ENCODE data around the gene FGB. TPM values are rescaled to one million over a fixed set of nuclear protein-coding genes. Genes with fewer than 3 reads are reported as not detected.

Gene FGB
- not detected for polyA plus RNA-seq (2013)

GRCh38 chr4:154562697-154563254, at the start of gene FGB:
FGB (plus strand) TSS chr4:154563011; CDS start chr4:154563019, 8 bp downstream.
- no peak for DNase-seq
- Histone ChIP-seq H3K36me3 (ENCODE audit: control insufficient read depth in 4 of 4, insufficient read depth in 4 of 4, low read length in 3 of 4) (no peaks in the 10 kb centered on the region), H3K4me1 (ENCODE audit: control extremely low read depth in 1 of 4, control insufficient read depth in 4 of 4, insufficient read depth in 4 of 4, low read length in 3 of 4) (no peaks in the 10 kb centered on the region), H3K27me3 (replicated peaks in 2 of 5; ENCODE audit: control insufficient read depth in 4 of 5, insufficient read depth in 5 of 5, low read length in 4 of 5) (peaks cover 0 to 3% (median 0%) of the 10 kb centered on the region in 5 experiments), H3K4me3 (ENCODE audit: control insufficient read depth in 1 of 7, extremely low read depth in 1 of 7, insufficient read depth in 4 of 7, low read depth in 2 of 7, low read length in 6 of 7) (no peak within 1 kb of the TSS), H3K9me3 (ENCODE audit: control extremely low read depth in 1 of 5, control insufficient read depth in 4 of 5, insufficient read depth in 2 of 5, low read depth in 1 of 5, low read length in 4 of 5) (no peaks in the 10 kb centered on the region), H3K27ac (ENCODE audit: insufficient read depth in 1 of 2, low read depth in 1 of 2, low read length in 2 of 2, poor library complexity in 1 of 2, severe bottlenecking in 2 of 2) (no peak within 1 kb of the TSS)
- POLR2A ChIA-PET, result no interaction called here
- no CpG with 5 or more reads among the region's 2 CpGs for whole genome bisulfite sequencing (ENCODE audit: insufficient coverage)
- CTCF ChIA-PET, result interaction anchor here (1.0 to 17.7 kb wide), 3 partner anchors 15 to 60 kb away, joined by 4 to 495 read pairs (median 5); partner anchors contain the start of gene FGG

DNA sequence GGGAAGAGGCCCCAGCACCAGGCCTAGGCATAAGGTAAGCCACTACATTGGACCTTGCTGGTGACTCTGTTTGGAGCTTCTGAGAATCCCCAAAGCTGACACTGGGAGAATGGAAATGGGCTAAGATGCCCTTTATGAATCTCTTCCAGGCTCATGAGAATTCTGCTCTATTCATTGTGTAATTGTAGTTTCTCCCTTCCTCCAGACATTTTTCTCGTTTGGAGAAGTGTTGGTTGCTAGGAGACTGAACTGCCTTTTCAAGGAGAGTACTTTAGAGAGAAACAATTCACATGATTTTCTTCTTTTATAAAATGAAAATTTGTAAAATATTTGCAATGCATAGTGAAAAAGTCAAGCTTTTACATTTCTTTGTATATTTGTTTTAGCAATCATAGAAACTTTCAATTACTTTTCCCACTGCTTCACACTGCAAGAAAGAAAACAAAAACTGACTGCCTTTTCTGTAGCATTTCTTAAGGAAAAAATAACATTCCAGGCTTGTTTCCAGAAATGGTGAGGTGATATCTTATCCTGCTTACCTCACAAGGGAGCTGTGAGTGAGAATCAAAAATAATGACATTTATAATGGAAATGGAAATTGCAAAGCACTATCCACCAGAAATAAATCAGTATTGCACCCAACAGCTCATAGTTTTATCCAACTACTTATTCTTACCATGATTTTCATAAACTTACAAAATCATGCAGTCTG, 46.3 kb upstream of the FGB start:
- H3K36me3 ChIP-seq (ENCODE audit: control insufficient read depth in 4 of 4, insufficient read depth in 4 of 4, low read length in 3 of 4), result no peaks in the 10 kb centered on the region
- H3K4me1 ChIP-seq (ENCODE audit: control extremely low read depth in 1 of 4, control insufficient read depth in 4 of 4, insufficient read depth in 4 of 4, low read length in 3 of 4), result no peaks in the 10 kb centered on the region
- peaks cover 0 to 6% (median 3%) of the 10 kb centered on the region in 5 experiments for H3K9me3 ChIP-seq (ENCODE audit: control extremely low read depth in 1 of 5, control insufficient read depth in 4 of 5, insufficient read depth in 2 of 5, low read depth in 1 of 5, low read length in 4 of 5)
- H3K27me3 ChIP-seq (replicated peaks in 2 of 5; ENCODE audit: control insufficient read depth in 4 of 5, insufficient read depth in 5 of 5, low read length in 4 of 5), result peaks cover 0 to 9% (median 2%) of the 10 kb centered on the region in 5 experiments
- no peak for DNase-seq
- H3K27ac ChIP-seq (ENCODE audit: insufficient read depth in 1 of 2, low read depth in 1 of 2, low read length in 2 of 2, poor library complexity in 1 of 2, severe bottlenecking in 2 of 2), result no peak overlapping the region
- ChIA-PET CTCF (interaction anchor here (0.6 to 1.5 kb wide), 3 partner anchors 10 to 54 kb away, joined by 3 to 5 read pairs (median 3); no protein-coding TSS in a partner anchor), POLR2A (no interaction called here)
- no peak overlapping the region for H3K4me3 ChIP-seq (ENCODE audit: control insufficient read depth in 1 of 7, extremely low read depth in 1 of 7, insufficient read depth in 4 of 7, low read depth in 2 of 7, low read length in 6 of 7)
- no CpG with 5 or more reads among the region's 1 CpG for WGBS (ENCODE audit: insufficient coverage)

DNA sequence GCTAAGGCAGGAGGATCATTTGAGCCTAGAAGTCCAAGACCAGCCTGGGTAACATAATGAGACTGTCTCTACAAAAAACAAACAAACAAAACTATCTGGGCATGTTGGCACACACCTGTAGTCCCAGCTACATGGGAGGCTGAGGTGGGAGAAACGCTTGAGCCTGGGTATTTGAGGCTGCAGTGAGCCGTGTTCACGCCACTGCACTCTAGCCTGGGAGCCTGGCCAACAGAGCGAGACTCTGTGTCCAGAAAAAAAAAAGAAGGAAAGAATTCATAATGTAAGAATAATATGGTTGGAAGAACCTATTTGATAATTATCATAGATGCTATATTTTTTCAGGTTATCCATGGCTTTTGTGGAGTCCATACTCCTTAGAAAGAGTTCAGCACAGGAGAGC, 45.2 kb upstream of the FGB start:
- Histone ChIP-seq H3K27me3 (replicated peaks in 2 of 5; ENCODE audit: control insufficient read depth in 4 of 5, insufficient read depth in 5 of 5, low read length in 4 of 5) (peaks cover 0 to 9% (median 2%) of the 10 kb centered on the region in 5 experiments), H3K27ac (ENCODE audit: insufficient read depth in 1 of 2, low read depth in 1 of 2, low read length in 2 of 2, poor library complexity in 1 of 2, severe bottlenecking in 2 of 2) (no peak overlapping the region), H3K9me3 (ENCODE audit: control extremely low read depth in 1 of 5, control insufficient read depth in 4 of 5, insufficient read depth in 2 of 5, low read depth in 1 of 5, low read length in 4 of 5) (peaks cover 0 to 6% (median 3%) of the 10 kb centered on the region in 5 experiments), H3K36me3 (ENCODE audit: control insufficient read depth in 4 of 4, insufficient read depth in 4 of 4, low read length in 3 of 4) (no peaks in the 10 kb centered on the region), H3K4me3 (ENCODE audit: control insufficient read depth in 1 of 7, extremely low read depth in 1 of 7, insufficient read depth in 4 of 7, low read depth in 2 of 7, low read length in 6 of 7) (no peak overlapping the region), H3K4me1 (ENCODE audit: control extremely low read depth in 1 of 4, control insufficient read depth in 4 of 4, insufficient read depth in 4 of 4, low read length in 3 of 4) (no peaks in the 10 kb centered on the region)
- no CpG with 5 or more reads among the region's 4 CpGs for WGBS (ENCODE audit: insufficient coverage)
- ChIA-PET POLR2A (no interaction called here), CTCF (interaction anchor here (1.5 kb wide), 1 partner anchor 11 kb away, joined by 4 read pairs; no protein-coding TSS in a partner anchor)
- no peak for DNase-seq

GRCh38 chr4:154519214-154519613, 43.6 kb upstream of the FGB start:
- peaks cover 0 to 9% (median 2%) of the 10 kb centered on the region in 5 experiments for H3K27me3 ChIP-seq (replicated peaks in 2 of 5; ENCODE audit: control insufficient read depth in 4 of 5, insufficient read depth in 5 of 5, low read length in 4 of 5)
- ChIA-PET CTCF (no interaction called here), POLR2A (no interaction called here)
- 100% methylated on average over 3 of the region's 4 CpGs for WGBS (ENCODE audit: insufficient coverage)
- no peaks in the 10 kb centered on the region for H3K36me3 ChIP-seq (ENCODE audit: control insufficient read depth in 4 of 4, insufficient read depth in 4 of 4, low read length in 3 of 4)
- no peak overlapping the region for H3K4me3 ChIP-seq (ENCODE audit: control insufficient read depth in 1 of 7, extremely low read depth in 1 of 7, insufficient read depth in 4 of 7, low read depth in 2 of 7, low read length in 6 of 7)
- no peaks in the 10 kb centered on the region for H3K4me1 ChIP-seq (ENCODE audit: control extremely low read depth in 1 of 4, control insufficient read depth in 4 of 4, insufficient read depth in 4 of 4, low read length in 3 of 4)
- H3K27ac ChIP-seq (ENCODE audit: insufficient read depth in 1 of 2, low read depth in 1 of 2, low read length in 2 of 2, poor library complexity in 1 of 2, severe bottlenecking in 2 of 2), result no peak overlapping the region
- H3K9me3 ChIP-seq (ENCODE audit: control extremely low read depth in 1 of 5, control insufficient read depth in 4 of 5, insufficient read depth in 2 of 5, low read depth in 1 of 5, low read length in 4 of 5), result peaks cover 0 to under 1% (median 0%) of the 10 kb centered on the region in 5 experiments
- no peak for DNase-seq

DNA sequence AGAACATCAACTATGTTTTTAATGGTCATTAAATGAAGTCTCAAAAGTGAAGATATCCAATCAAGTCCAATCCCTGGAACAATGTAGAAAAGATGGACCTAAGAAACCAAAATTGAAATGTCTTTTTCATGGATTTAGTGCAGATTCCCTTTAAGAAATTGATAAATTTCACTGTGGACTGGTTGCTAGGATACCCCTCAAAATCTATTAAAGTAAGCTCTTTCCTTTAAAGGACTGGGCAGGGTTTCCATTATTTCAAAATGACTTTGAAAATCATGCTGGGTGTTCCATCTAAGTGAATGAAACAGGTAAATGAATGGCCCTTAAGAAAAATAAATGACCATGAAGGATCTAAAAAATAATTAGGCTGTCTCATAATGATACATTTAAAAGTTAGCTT, 41.2 kb upstream of the FGB start:
- H3K4me3 ChIP-seq (ENCODE audit: control insufficient read depth in 1 of 7, extremely low read depth in 1 of 7, insufficient read depth in 4 of 7, low read depth in 2 of 7, low read length in 6 of 7), result no peak overlapping the region
- H3K9me3 ChIP-seq (ENCODE audit: control extremely low read depth in 1 of 5, control insufficient read depth in 4 of 5, insufficient read depth in 2 of 5, low read depth in 1 of 5, low read length in 4 of 5), result no peaks in the 10 kb centered on the region
- ChIA-PET POLR2A (no interaction called here), CTCF (no interaction called here)
- peaks cover 0 to 9% (median 2%) of the 10 kb centered on the region in 5 experiments for H3K27me3 ChIP-seq (replicated peaks in 2 of 5; ENCODE audit: control insufficient read depth in 4 of 5, insufficient read depth in 5 of 5, low read length in 4 of 5)
- no peak overlapping the region for H3K27ac ChIP-seq (ENCODE audit: insufficient read depth in 1 of 2, low read depth in 1 of 2, low read length in 2 of 2, poor library complexity in 1 of 2, severe bottlenecking in 2 of 2)
- H3K36me3 ChIP-seq (ENCODE audit: control insufficient read depth in 4 of 4, insufficient read depth in 4 of 4, low read length in 3 of 4), result no peaks in the 10 kb centered on the region
- peaks cover 0 to 3% (median 0%) of the 10 kb centered on the region in 4 experiments for H3K4me1 ChIP-seq (ENCODE audit: control extremely low read depth in 1 of 4, control insufficient read depth in 4 of 4, insufficient read depth in 4 of 4, low read length in 3 of 4)
- DNase-seq, result no peak

GRCh38 chr4:154526151-154526550, 36.7 kb upstream of the FGB start:
- Histone ChIP-seq H3K4me3 (ENCODE audit: control insufficient read depth in 1 of 7, extremely low read depth in 1 of 7, insufficient read depth in 4 of 7, low read depth in 2 of 7, low read length in 6 of 7) (no peak overlapping the region), H3K27ac (ENCODE audit: insufficient read depth in 1 of 2, low read depth in 1 of 2, low read length in 2 of 2, poor library complexity in 1 of 2, severe bottlenecking in 2 of 2) (no peak overlapping the region), H3K9me3 (ENCODE audit: control extremely low read depth in 1 of 5, control insufficient read depth in 4 of 5, insufficient read depth in 2 of 5, low read depth in 1 of 5, low read length in 4 of 5) (no peaks in the 10 kb centered on the region), H3K36me3 (ENCODE audit: control insufficient read depth in 4 of 4, insufficient read depth in 4 of 4, low read length in 3 of 4) (no peaks in the 10 kb centered on the region), H3K27me3 (replicated peaks in 2 of 5; ENCODE audit: control insufficient read depth in 4 of 5, insufficient read depth in 5 of 5, low read length in 4 of 5) (peaks cover 0 to 2% (median 0%) of the 10 kb centered on the region in 5 experiments), H3K4me1 (ENCODE audit: control extremely low read depth in 1 of 4, control insufficient read depth in 4 of 4, insufficient read depth in 4 of 4, low read length in 3 of 4) (peaks cover 0 to 5% (median 0%) of the 10 kb centered on the region in 4 experiments)
- peak in 2 of 3 donors; percentile 43 to 50 for DNase-seq
- ChIA-PET POLR2A (interaction anchor here (0.6 kb wide), 1 partner anchor 235 kb away, joined by 10 read pairs; no protein-coding TSS in a partner anchor), CTCF (no interaction called here)
- 0% methylated on average over 1 of the region's 2 CpGs for WGBS (ENCODE audit: insufficient coverage)

DNA sequence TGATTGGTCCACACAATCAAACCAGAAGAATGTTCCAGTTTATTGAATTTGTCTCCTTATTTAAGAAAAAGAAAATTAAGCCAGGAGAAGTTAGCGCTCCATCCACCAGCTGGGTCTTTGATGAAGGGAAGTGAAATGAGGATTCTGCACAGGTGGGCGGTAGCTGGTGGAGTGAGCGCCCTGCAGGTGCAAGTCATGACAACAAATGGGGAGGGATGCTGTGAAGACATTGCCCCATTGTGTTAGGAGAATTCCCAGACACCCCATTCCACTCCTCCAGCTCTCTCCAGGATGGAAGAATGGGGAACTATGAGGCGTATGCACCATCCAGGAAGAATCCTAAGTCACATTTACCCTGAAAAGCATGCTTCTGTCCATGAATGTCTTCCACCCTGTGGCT, 35.5 kb upstream of the FGB start:
- ChIA-PET CTCF (interaction anchor here (0.9 to 1.0 kb wide), 2 partner anchors 12 to 21 kb away, joined by 3 read pairs; no protein-coding TSS in a partner anchor), POLR2A (no interaction called here)
- Histone ChIP-seq H3K27me3 (replicated peaks in 2 of 5; ENCODE audit: control insufficient read depth in 4 of 5, insufficient read depth in 5 of 5, low read length in 4 of 5) (no peaks in the 10 kb centered on the region), H3K4me3 (ENCODE audit: control insufficient read depth in 1 of 7, extremely low read depth in 1 of 7, insufficient read depth in 4 of 7, low read depth in 2 of 7, low read length in 6 of 7) (no peak overlapping the region), H3K36me3 (ENCODE audit: control insufficient read depth in 4 of 4, insufficient read depth in 4 of 4, low read length in 3 of 4) (no peaks in the 10 kb centered on the region), H3K4me1 (ENCODE audit: control extremely low read depth in 1 of 4, control insufficient read depth in 4 of 4, insufficient read depth in 4 of 4, low read length in 3 of 4) (peaks cover 0 to 5% (median 0%) of the 10 kb centered on the region in 4 experiments), H3K9me3 (ENCODE audit: control extremely low read depth in 1 of 5, control insufficient read depth in 4 of 5, insufficient read depth in 2 of 5, low read depth in 1 of 5, low read length in 4 of 5) (no peaks in the 10 kb centered on the region), H3K27ac (ENCODE audit: insufficient read depth in 1 of 2, low read depth in 1 of 2, low read length in 2 of 2, poor library complexity in 1 of 2, severe bottlenecking in 2 of 2) (no peak overlapping the region)
- WGBS (ENCODE audit: insufficient coverage), result 100% methylated on average over 3 of the region's 4 CpGs
- no peak for DNase-seq

All from common myeloid progenitor, CD34-positive (primary cell).